DMS 273 treated with DMSO at 0.1 percent for 48 hours (cell line): ENCODE data around the gene FAM120A.
"Not testable (repeated sequence)": the region's sequence is repeated elsewhere in the genome, so short reads cannot be mapped to it uniquely, and the experiment has no call there.

Experiments used
- DNase-seq: peaks from one replicate; lab custom pipeline; 2025; lab: John Stamatoyannopoulos, UW

Gene FAM120A

DNA sequence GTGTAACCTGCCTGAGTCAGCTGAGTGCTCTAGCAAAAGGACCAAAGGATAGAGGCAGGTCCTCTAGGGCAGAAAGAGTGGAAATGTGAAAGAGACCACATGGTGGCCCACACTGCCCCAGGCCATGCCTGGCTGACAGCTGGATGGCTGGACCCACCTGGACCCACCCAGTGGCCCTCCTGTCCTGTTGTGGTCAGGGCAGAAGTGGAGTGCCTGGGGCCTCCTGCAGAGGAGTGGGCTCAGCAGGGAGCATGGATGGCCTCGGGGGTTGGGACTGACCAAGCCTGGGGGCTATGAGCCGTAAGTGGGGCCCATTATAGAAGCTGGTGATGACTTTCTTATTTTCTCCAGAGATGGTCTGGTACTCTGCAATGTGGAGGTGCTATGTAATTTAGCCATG is 57.6 kb downstream of the FAM120A start:
- DNase-seq = no peak

DNA sequence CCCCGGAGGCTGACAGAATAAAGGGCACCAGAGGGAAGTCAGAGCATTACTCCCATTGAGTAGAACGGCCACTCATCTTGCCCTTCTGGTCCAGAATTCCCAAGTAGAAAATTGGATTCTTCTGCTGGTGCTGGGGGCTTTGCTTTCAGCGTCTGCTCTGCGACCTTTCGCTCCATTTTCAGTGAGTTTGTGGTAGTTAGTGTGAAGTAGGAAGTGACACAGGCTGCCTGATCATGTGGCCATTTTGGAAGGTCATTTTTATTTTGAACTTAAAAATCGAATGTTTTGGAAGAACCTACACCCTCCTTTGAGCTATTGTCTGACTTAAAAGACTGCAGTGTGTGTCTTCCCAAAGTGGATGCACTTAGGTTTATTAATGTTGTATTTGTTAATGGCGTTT is 58.6 kb downstream of the FAM120A start:
- DNase-seq = no peak

DNA sequence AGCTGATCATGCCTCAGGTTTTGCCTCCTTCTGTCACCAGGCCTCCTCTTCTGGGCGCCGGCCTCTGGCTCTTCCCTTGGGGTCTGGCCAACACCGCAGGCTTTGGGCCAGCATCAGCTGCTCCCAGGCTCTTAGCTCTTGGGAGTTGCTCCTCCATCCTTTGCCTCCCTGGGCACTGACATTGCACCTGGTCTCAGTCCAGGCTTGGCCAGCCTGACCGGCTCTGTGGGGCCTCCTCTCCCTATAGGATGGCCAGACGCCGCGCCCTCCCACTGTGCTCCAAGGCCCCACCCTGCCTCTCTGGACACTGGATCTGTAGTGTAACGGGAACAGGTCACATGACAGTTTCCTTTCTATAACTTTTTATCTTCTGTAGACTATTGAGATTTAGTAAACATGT is 59.7 kb downstream of the FAM120A start:
- not testable (repeated sequence) for DNase-seq

DNA sequence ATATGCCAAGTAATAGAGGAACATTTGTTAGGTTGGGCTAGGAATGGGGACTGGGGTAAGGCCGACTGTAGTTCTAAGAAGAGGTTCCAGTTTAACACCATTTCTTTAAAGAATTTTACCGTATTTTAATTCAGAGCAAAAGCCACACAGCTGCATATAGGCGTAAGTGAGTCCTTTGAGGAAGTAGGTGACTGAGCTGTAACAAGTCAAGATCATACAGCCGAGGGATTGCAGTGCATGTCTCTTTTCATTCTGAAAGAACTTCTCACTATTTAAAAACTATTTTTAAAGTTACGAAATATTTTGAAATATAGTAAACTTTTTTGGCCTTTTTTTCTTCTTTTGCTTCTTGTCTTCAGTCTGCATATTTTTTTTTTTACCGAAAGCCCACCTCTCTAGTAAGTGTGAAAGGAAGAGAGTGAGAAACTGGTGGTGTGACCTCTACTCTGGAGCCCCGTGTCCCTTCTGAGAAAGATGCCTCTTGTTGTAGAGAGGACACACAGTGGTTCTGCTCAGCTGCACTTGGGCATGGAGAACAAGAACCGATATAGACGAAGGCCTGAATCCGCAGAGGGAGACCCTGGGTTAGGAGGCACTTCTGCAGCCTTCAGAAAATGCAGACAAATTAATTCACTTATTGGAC is 60.8 kb downstream of the FAM120A start:
- not testable (repeated sequence) for DNase-seq

DNA sequence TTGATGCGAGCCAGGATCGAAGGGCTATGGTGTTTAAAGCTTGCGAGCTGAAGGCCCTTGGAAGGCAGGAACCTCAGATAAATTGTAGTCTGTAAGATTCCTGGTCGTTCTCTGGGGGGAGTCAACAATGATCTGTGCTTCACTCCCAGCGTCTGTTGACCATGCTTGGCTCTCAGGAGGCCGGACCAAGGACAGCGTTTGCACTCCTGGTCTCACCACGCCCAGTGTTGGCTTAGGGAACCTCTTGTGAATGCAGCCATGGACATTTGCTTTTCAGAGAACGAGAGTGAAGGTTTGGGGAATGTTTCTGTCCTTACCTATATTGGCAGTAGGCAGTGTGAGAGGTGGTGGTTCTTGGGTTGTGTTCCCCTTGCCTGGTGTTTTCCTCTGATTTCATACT is 62.1 kb downstream of the FAM120A start:
- no peak for DNase-seq

DNA sequence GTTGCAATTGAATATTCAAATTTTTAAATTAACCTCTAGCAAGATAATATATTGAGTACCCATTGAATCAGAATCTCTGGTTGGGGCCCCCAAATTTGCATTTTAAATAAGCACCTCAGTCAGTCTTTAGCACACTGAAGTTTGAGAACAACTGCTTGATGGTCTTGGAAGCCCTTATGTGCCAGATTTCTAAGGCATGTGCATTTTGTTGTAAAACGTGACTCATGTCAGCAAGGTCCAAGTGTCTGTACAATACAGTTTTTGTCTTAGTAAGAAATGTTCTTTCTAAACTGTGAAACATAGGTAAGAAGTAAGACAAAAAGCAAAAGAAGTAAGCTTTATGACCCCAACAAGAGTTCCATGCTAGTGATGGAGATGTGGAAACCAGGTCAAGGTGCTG is 65.8 kb downstream of the FAM120A start:
- DNase-seq = no peak

DNA sequence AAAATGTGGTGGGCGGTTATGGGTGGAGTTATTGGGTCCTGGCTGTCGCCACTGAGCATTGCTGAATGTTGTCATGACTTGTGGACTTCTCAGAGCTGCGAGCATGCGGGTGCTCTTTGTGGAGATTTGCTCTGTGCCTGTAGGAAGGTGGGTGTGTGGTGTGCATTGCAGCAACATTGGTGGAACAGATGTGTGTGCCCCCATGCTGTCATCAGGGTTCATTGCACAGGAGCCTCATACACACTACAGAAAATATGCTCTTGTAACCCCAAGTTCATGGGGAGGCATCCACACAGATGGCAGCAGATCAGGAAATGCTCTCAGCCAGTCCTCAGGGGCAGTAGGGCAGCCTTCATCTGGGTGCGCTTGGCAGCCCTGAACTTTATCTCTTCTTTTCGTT is 69.0 kb downstream of the FAM120A start:
- DNase-seq = no peak

DNA sequence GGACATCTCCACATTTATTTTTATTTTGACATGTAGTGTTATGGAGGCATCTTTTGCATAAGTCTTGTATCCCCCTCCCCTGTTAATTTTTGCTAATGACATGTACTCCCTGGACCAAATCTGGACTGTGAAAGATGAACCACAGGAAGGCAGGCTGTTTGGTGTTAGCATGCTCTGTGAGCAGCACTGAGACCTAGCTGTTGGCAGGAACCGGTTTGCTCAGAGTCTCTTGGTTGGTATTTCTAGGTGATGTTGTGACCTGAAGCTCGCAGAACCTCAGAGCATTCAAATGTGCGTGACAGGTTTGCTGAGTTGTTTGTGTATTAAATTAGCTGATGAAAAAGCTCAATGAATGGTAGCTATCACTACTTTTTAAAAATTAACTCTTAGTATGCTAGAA is 71.3 kb downstream of the FAM120A start:
- DNase-seq = no peak

DNA sequence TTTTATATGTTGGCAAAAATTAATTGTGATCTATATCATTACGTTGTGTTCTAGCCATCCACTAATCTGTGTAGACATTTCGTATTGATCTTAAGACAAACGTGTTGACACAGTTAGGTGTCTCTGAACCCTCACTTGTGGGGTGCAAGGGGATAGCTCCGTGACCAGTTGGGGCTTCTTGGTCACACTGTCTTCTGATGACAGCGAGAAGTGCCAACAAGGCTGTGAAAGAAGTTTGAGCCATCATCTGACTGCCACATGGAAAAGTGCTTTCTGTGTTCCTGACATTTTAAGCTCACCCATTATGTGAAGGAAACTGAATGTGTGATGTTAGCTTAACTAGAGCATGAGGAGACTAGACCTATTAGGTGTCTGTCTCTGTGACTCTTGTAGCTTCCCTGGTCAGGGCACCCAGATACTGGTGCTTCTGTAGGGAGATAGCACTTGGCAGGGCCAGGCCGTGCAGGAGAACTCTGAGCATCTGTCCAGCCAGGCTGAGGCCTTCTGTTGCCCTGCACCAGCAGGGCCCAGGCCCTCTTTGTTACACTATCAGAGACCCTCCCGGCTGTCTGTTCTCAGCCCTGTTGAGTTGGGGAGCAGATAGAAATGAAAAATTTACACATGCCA is 72.1 kb downstream of the FAM120A start:
- no peak for DNase-seq

DNA sequence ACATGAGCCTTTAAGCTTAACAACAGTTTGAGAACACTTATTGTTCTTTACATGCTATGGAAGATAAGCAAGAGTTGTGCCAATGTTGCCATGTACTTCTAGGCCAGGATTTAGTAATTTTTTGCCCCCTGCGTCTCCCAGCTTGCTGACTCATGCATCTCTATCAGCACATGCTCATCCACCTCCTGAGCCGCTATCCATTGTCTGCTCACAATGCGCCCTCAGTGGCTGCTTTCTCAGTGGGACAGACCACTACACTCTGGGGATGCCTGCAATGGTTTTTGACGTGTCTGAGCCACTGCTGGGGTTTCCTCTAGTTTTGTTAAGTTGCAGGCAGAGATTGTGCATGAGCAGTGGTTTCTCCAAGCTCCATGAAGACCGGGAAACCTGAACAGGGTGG is 74.0 kb downstream of the FAM120A start:
- DNase-seq = no peak

DNA sequence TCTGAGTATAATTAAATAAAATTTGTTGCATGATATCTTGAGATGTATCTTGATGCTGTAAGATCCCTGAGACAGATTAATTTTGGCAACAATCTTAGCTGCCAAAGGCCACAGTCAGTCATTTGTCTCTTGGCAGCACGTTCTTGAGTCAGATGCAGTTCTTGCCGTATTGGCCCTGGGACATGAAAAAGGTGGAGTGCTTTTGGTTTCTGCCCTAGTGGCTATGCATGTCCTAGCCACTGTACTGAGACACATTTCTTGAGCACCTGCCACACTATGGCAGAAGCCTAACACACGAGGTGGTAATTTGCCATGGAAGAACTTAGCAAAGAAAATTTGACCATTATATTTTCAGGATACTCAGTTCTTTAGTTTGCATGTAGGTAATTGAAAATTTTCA is 79.9 kb downstream of the FAM120A start:
- DNase-seq = no peak

DNA sequence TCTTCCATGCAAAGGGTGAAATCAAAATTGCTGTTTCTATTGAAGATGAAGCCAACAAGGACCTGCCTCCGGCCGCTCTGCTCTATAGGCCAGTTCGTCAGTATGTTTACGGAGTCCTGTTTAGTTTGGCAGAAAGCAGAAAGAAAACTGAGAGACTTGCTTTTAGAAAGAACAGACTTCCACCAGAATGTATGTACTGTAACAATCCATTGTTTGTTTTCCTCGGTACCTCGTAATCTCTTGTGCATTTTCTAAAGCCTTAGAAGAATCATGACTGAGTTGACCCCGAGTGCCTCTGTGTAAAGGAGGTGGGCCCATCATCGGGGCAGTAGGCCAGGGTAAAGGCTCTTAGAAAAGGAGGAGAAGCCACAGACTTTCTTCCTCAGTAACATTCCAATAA is 80.7 kb downstream of the FAM120A start:
- DNase-seq = no peak

DNA sequence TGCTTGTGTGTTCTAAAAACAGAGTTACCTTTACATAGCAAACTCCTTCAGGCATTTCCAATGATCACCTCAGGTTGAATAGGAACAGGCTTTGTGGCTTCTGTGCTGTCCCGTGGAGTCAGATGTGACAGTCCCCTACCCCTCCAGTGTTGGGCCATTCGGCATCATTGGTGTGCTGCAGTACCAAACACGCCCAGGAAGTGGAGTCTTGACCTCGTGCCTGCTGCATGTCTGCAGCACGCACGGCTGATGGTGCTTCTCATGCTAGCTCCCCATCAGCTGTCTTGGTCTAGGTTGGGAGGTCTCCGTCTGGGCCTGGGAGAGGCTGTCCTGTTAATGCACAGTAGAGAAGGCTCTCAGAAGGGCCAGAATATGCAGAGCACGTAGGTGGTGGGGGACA is 82.4 kb downstream of the FAM120A start:
- no peak for DNase-seq

DNA sequence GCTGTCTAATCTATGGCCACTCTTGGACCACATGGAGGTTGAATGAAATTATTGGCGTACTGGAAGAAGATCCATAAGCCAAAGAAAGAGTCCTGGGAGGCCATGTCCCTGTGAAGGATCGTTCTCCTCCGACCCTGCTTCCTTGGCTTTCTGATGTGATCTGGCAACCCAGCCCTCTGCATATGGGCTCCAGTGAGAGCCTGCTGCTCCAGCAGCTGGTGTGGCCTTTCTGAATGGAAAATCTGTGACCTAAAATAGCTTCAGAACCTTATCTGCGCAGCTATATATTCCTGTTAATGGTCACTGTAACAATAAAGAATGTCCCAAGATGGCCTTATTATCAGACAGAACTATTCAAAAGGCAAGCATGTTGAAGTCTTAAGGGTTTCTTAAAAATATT is 84.7 kb downstream of the FAM120A start:
- DNase-seq = no peak

DNA sequence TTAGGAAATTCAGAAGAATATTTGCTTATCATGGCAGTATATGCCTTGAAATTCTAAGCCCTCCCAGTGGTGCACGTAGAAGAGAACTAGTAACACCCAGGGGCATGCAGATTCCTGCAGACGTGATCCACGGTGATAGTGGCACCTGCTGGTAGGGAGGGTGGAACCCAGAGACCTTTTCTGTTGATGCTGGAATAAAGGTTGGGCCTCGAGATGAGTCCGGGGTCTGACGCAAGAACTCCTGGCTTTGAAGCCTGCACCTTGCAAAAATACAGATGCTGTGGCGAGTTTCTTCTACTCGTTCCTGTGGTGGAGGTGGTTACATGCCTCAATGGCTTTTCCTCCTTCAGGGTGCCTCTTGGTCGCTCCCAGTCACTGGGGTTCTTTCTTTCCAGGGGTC is 85.4 kb downstream of the FAM120A start:
- no peak for DNase-seq

DNA sequence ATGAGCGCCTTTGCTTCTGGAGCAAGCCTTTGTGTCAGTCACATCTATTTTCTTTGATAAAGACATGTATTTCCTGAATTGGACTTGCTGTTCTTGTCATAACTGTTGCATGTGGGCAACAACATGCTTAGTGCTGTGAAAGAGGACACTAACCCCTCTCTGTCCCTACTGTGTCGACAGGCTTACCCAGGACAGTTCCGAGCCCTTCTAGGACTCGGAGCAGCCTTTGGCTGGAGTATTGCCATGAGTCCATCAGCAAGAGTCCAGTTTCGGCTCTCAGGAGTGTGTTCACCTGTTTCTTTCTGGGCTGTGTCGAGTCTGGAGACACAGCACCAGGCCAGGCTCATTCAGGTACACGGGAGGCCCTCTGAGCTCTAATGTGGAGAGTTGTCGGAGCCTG is 88.8 kb downstream of the FAM120A start:
- DNase-seq = no peak

DNA sequence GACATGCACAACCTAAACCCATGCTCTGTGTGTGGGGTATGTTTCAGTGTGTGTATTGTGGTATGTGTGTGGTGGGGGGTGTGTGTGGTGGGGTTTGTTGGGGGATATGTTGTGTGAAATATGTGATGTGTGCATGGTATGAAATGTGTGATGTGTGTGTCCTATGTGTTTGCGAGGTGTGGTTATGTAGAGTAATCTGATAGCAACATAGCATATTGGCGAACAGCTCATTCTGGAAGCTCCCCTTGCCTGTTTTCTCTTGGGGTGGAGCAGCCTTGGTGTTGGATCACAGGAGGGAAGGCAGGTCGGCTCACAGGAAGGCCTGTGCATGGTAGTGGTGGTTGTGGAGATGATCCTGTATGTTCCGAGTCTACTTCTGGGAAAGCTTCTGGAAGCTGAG is 89.5 kb downstream of the FAM120A start:
- DNase-seq = no peak

DNA sequence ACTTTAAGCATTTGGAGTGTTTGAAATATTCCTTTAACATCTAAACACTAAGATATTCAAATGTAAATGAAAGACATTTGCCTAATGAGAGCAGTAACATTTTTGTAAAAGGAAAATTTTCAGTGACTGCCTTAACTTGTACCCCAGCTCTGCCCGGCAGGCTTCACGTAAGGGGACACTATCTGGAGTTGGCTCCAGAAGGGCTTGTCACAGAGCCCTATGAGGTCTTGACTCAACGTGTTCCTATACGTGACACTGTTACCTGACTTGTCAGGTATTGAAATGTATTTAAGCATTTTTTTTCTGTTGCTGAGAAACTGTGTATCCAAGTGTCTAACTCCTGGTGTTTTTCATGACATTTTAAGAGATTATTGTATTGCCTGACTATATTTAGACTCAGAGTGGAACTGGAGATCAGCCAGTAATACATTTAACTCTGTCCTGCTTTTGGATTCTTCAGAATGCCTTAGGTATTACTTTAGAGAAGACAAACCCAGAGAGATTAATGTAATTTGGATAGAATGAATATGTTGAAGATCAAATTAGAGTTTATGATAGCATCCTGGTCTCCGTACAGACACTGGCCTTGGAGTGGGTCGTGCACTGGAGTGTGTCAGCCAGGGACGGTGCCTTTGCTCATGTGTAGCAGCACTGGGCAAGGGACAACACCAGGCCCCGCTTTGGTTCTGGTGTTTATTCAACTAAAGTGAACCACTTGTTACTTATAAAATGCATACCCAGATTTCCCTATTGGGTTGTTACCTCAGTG is 90.3 kb downstream of the FAM120A start:
- DNase-seq = no peak

DNA sequence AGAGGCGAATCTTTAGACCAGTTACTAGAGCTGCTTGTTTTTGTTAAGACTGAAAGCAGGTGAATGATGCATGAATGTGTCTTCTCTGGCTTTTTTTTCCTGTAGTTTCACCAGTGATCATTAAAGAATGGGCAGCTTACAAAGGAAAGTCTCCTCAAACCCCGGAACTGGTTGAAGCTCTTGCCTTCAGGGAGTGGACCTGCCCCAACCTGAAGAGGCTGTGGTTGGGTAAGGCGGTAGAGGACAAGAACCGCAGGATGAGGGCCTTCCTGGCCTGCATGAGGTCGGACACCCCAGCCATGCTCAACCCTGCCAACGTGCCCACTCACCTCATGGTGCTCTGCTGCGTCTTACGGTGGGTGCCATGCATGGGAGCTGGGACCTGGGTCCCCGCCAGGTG is 91.6 kb downstream of the FAM120A start:
- no peak for DNase-seq

DNA sequence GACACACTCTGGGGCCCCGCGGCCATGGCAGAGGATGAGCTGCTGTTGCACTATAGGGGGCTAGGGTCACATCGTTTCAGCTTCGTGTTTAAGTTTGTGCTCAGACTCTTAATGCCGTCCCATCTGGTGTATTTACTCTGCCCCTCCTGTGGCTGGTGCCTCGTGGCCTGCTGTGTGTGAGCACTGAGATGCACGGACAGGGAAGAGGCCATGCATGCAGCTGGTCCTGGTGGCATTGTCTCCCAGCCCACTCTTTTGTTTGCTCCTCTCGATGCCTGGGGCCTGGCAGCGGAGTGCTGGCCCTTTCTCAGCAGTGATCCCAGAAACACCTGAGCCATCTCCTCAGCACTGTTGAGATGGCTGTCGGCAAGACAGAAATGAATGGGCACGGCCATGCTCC is 94.9 kb downstream of the FAM120A start:
- DNase-seq = no peak

DNA sequence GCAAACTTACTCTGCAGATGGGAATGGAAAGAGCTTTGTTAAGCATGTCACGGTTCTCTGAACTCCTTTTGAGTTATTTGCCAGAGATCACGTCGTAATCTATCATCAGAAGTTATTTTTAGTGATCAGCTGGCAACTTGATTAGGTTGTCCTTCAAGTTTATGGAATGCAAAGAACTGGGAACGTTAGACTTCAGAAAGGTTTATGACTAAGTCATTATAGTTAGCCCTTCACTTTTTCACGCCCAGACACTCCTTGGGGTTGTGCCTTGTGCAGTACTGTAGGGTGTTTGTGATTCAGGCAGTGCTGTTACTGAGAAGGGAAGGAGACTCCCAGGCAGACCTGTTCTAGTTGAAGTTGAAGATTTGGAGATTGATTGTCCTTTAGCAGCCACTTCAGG is 98.1 kb downstream of the FAM120A start:
- no peak for DNase-seq

DNA sequence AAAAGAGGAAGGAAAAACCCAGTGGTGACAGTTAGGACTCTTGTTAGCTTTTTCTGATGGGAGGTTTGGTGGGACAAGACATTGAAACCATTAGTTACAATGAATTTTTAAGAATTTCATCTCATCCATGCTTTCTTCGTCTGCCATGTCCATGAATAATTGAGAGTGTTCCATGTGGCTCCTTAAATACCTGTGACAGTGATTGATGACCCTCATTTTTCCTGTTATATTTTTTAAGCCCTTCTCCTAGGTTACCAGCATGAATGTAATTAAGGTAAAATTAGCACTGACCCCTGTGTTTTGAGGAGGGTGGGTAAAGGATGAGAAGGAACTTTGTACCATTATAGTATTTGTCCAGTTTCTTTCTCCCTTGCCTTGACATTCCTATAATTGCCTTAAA is 101.4 kb downstream of the FAM120A start:
- DNase-seq = no peak

DNA sequence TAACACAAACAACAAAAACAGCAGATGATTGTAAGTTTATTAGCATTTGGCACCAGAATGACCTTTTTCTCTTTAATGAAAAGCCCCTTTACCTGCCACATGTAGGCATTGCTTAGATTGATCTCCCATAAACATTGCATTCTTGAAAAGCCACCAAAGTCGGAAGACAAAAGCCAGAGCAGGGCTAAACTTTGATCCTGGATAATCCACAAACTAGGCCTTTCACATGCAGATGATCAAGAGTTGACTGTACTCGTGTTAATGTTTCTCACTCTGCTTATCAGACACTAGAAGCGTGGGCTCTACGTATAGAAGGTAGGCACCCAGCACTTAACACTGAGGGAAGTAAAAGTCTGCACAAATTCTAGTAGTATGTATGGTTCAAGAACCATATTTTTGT is 103.9 kb downstream of the FAM120A start:
- DNase-seq = no peak
